IPS DF 6.9 (cell line): ENCODE data around the gene SEMA3C.

Source experiments
- DNase-seq: peaks from one replicate; pipeline ENCODE4 v3.0.0-alpha.2; 2013; ENCODE audit warnings: low read depth, low spot score
- H3K27ac ChIP-seq: one replicate; pipeline ENCODE4 v1.5.1; 2013; ENCODE audit warnings: low read length, control low read depth
- H3K27me3 ChIP-seq: 2 replicates; pipeline ENCODE4 v1.6.1; 2013; ENCODE audit warnings: mild to moderate bottlenecking, low read length; ENCODE audit not compliant: control insufficient read depth, insufficient read depth
- H3K36me3 ChIP-seq: 2 replicates; pipeline ENCODE4 v1.6.1; 2013; ENCODE audit warnings: low read length; ENCODE audit not compliant: control insufficient read depth, insufficient read depth
- H3K4me1 ChIP-seq: 2 replicates; pipeline ENCODE4 v1.6.1; 2013; ENCODE audit warnings: low read length; ENCODE audit not compliant: control insufficient read depth, insufficient read depth
- H3K4me3 ChIP-seq: 2 replicates; pipeline ENCODE4 v1.5.1; 2013; ENCODE audit warnings: mild to moderate bottlenecking, low read length
- H3K9me3 ChIP-seq: 2 replicates; pipeline ENCODE4 v1.6.1; 2013; ENCODE audit warnings: low read length, inconsistent platforms; ENCODE audit not compliant: control insufficient read depth, insufficient read depth
- WGBS: extraction: QIAGEN DNeasy Blood & Tissue Kit; methylation state at CpG from one replicate; pipeline ENCODE4 v1.1.7; 2013; ENCODE audit warnings: mixed read lengths, missing lambda C conversion rate; ENCODE audit not compliant: insufficient read length, insufficient coverage; 5-methylcytosine and 5-hydroxymethylcytosine counted together

Gene SEMA3C

GRCh38 chr7:80885757-80886156 lies 33.1 kb downstream of the SEMA3C start:
- no peak overlapping the region for H3K4me3 ChIP-seq
- no peak for DNase-seq
- H3K27ac ChIP-seq: no peak overlapping the region
- no peaks in the 10 kb centered on the region for H3K27me3 ChIP-seq
- no peaks in the 10 kb centered on the region for H3K36me3 ChIP-seq
- no peaks in the 10 kb centered on the region for H3K4me1 ChIP-seq
- no CpG with 5 or more reads among the region's 2 CpGs for WGBS
- no peaks in the 10 kb centered on the region for H3K9me3 ChIP-seq

GRCh38 chr7:80884511-80885195 lies 34.2 kb downstream of the SEMA3C start:
- no peaks in the 10 kb centered on the region for H3K4me1 ChIP-seq
- no CpG with 5 or more reads among the region's 6 CpGs for WGBS
- H3K9me3 ChIP-seq: no peaks in the 10 kb centered on the region
- no peaks in the 10 kb centered on the region for H3K36me3 ChIP-seq
- no peak overlapping the region for H3K4me3 ChIP-seq
- H3K27ac ChIP-seq: no peak overlapping the region
- DNase-seq: no peak
- H3K27me3 ChIP-seq: no peaks in the 10 kb centered on the region

DNA sequence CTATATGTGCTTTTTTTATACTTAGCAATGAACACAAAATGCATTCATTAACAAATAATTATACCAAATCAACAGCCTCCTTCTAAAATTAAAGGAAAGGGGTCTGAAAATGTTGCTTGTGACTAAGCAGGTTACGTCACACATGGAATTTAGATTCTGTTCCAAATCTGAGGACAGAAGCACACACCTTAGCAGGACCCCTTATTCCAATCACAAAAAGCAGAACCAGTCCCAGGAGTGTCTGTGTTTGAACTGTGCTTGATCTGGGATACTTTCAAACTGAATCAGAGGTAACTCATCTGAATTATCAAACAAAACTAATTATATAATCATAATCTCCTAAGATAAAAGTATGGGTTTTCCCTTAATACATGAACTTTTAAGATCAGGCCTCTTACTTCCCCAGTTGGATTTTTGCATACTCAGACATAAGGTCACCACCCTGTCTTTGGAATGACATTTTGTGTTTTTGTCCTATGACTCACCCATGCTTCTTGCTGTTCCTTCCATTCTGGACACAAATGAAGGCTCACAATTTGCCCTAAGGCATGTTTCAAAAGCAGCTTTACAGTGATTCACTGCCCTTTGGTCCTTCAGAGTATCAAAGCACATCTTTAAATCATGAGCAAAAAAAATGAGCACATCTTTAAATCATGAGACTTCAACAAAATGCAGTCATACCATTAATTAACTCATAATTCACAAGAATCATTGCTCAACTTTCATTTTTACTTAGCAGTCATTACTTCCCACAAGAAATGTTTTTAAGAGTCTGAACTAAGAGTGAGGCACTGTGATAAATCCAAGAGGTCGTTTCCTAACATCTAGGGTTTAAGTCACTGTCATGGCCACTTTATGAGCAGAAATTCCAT lies 35.5 kb downstream of the SEMA3C start:
- H3K4me1 ChIP-seq: no peaks in the 10 kb centered on the region
- no peaks in the 10 kb centered on the region for H3K9me3 ChIP-seq
- no peaks in the 10 kb centered on the region for H3K27me3 ChIP-seq
- no peaks in the 10 kb centered on the region for H3K36me3 ChIP-seq
- DNase-seq: no peak
- H3K27ac ChIP-seq: no peak overlapping the region
- WGBS: no CpG with 5 or more reads among the region's 2 CpGs
- no peak overlapping the region for H3K4me3 ChIP-seq

DNA sequence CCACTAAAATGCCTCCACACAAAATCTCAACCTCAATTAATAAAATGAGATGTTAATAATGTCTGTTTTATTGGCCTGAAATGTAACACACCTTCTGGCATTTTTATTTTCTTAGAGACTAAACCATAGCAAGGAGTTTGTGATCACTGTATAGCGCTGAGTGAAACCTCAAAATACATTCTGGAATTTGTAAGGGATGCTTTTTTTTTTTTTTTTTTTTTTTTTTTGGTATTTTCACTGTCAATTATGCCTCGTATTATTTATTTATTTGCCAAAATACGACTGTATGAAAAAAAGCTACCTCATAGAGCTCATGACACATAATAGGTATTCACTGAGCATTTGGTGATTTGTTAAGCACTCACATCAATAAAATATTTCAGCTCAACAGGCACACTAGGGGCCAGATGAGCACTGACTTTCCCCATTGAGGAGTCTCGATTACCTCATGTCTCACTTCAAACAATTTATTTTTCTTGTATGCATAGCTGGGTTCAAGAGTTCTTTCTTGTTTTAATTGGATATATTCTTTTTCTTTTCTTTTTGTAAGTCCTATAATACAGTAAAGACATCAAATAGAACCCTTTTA lies 36.5 kb downstream of the SEMA3C start:
- no CpG with 5 or more reads among the region's 4 CpGs for WGBS
- Histone ChIP-seq H3K27me3 (no peaks in the 10 kb centered on the region), H3K4me1 (no peaks in the 10 kb centered on the region), H3K27ac (no peak overlapping the region), H3K36me3 (no peaks in the 10 kb centered on the region), H3K9me3 (no peaks in the 10 kb centered on the region), H3K4me3 (no peak overlapping the region)
- no peak for DNase-seq

- no peak overlapping the region for H3K27ac ChIP-seq
- no peaks in the 10 kb centered on the region for H3K4me1 ChIP-seq
- no CpG with 5 or more reads among the region's 1 CpG for WGBS
- no peaks in the 10 kb centered on the region for H3K36me3 ChIP-seq
- H3K9me3 ChIP-seq: no peaks in the 10 kb centered on the region
- no peak for DNase-seq
- no peak overlapping the region for H3K4me3 ChIP-seq
- no peaks in the 10 kb centered on the region for H3K27me3 ChIP-seq
These were observed 37.4 kb downstream of the SEMA3C start for GRCh38 chr7:80881351-80881900.

- WGBS: no CpG with 5 or more reads among the region's 5 CpGs
- Histone ChIP-seq H3K36me3 (no peaks in the 10 kb centered on the region), H3K9me3 (no peaks in the 10 kb centered on the region), H3K4me1 (no peaks in the 10 kb centered on the region), H3K27me3 (no peaks in the 10 kb centered on the region), H3K4me3 (no peak overlapping the region), H3K27ac (no peak overlapping the region)
- DNase-seq: no peak
These were observed 39.0 kb downstream of the SEMA3C start for GRCh38 chr7:80879849-80880248.

- Histone ChIP-seq H3K4me1 (no peaks in the 10 kb centered on the region), H3K4me3 (no peak overlapping the region), H3K9me3 (no peaks in the 10 kb centered on the region), H3K27me3 (no peaks in the 10 kb centered on the region), H3K27ac (no peak overlapping the region), H3K36me3 (no peaks in the 10 kb centered on the region)
- no peak for DNase-seq
- WGBS: no CpG with 5 or more reads among the region's 5 CpGs
These were observed 41.9 kb downstream of the SEMA3C start for GRCh38 chr7:80876894-80877414.

GRCh38 chr7:80875537-80876120 lies 43.2 kb downstream of the SEMA3C start:
- H3K36me3 ChIP-seq: no peaks in the 10 kb centered on the region
- no peak overlapping the region for H3K27ac ChIP-seq
- WGBS: no CpG with 5 or more reads among the region's 9 CpGs
- H3K27me3 ChIP-seq: no peaks in the 10 kb centered on the region
- DNase-seq: no peak
- no peaks in the 10 kb centered on the region for H3K4me1 ChIP-seq
- H3K4me3 ChIP-seq: no peak overlapping the region
- no peaks in the 10 kb centered on the region for H3K9me3 ChIP-seq

DNA sequence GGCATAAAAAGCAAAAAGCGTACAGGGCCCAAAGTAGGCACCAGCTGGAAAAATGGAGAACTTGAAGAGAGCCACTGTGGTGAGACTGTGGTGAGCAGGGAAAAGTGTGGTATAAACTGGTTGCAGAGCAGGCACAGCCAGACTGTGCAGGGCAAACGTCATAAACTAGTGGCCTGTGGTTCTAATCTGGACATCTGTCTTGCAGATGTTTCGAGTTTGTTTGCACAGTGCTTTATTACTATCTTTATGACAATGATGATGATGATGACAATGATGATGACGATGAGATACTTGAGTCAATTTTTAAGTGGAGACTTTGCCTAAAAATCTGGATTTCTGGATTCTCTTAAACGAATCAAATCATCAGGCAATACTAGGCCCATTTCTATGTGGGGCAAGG lies 45.7 kb downstream of the SEMA3C start:
- no peak overlapping the region for H3K4me3 ChIP-seq
- H3K27ac ChIP-seq: no peak overlapping the region
- H3K4me1 ChIP-seq: no peaks in the 10 kb centered on the region
- H3K27me3 ChIP-seq: no peaks in the 10 kb centered on the region
- no peak for DNase-seq
- no CpG with 5 or more reads among the region's 5 CpGs for WGBS
- H3K36me3 ChIP-seq: no peaks in the 10 kb centered on the region
- H3K9me3 ChIP-seq: no peaks in the 10 kb centered on the region

GRCh38 chr7:80871228-80871627 lies 47.6 kb downstream of the SEMA3C start:
- no peak for DNase-seq
- no peaks in the 10 kb centered on the region for H3K36me3 ChIP-seq
- WGBS: no CpG with 5 or more reads among the region's 2 CpGs
- no peak overlapping the region for H3K27ac ChIP-seq
- no peaks in the 10 kb centered on the region for H3K4me1 ChIP-seq
- H3K4me3 ChIP-seq: no peak overlapping the region
- no peaks in the 10 kb centered on the region for H3K9me3 ChIP-seq
- H3K27me3 ChIP-seq: no peaks in the 10 kb centered on the region
